OCI-LY3 (cell line): Measurements from ENCODE around the gene TMEM132D.
"Not testable (repeated sequence)": the region's sequence is repeated elsewhere in the genome, so short reads cannot be mapped to it uniquely, and the experiment has no call there.

Experiments
- H2AFZ ChIP-seq: fragments of 200-600, 300-600 bp; shearing (Covaris generic); 2 replicates; pipeline ENCODE4 v1.6.0; 2014; ENCODE audit warnings: antibody characterized with exemption, low read depth, low read length
- H3K27ac ChIP-seq: fragments of 200-600, 300-600 bp; sonication (generic); 2 replicates; pipeline ENCODE4 v1.5.1; 2014; ENCODE audit warnings: mild to moderate bottlenecking, low read length, moderate library complexity, mixed read lengths
- H3K27me3 ChIP-seq: fragments of 200-600, 300-600 bp; sonication (generic); 2 replicates; pipeline ENCODE4 v1.6.1; 2014; ENCODE audit warnings: low read depth, low read length, mixed read lengths
- H3K36me3 ChIP-seq: fragments of 200-600, 300-600 bp; sonication (generic); replicated peaks from 2 replicates; pipeline ENCODE3; 2014; ENCODE audit warnings: low read depth, low read length, mixed read lengths
- H3K4me1 ChIP-seq: fragments of 300-600, 200-600 bp; sonication (generic); 2 replicates; pipeline ENCODE4 v1.6.1; 2014; ENCODE audit warnings: low read length, mixed read lengths
- H3K4me2 ChIP-seq: fragments of 200-600, 300-600 bp; sonication (generic); 2 replicates; pipeline ENCODE4 v1.6.1; 2014; ENCODE audit warnings: low read length, mixed read lengths
- H3K4me3 ChIP-seq: fragments of 300-600, 200-600 bp; sonication (generic); 2 replicates; pipeline ENCODE4 v1.5.1; 2014; ENCODE audit warnings: antibody characterized with exemption, mild to moderate bottlenecking, low read length, moderate library complexity
- H3K79me2 ChIP-seq: fragments of 300-600, 200-600 bp; shearing (Covaris generic); 2 replicates; pipeline ENCODE4 v1.6.1; 2014; ENCODE audit warnings: mild to moderate bottlenecking, low read length, mixed read lengths
- H3K9ac ChIP-seq: fragments of 300-600, 200-600 bp; shearing (Covaris generic); 2 replicates; pipeline ENCODE4 v1.6.0; 2014; ENCODE audit warnings: mild to moderate bottlenecking, low read length, moderate library complexity
- H3K9me3 ChIP-seq: fragments of 200-600, 300-600 bp; shearing (Covaris generic); 2 replicates; pipeline ENCODE4 v1.6.1; 2014; ENCODE audit warnings: low read length, mixed read lengths; ENCODE audit not compliant: insufficient read depth
- H4K20me1 ChIP-seq: fragments of 200-600, 300-600 bp; sonication (generic); 2 replicates; pipeline ENCODE4 v1.6.1; 2016; ENCODE audit warnings: low read length, mixed read lengths; ENCODE audit not compliant: insufficient read depth
- CTCF ChIP-seq: fragments of 200-600, 300-600 bp; sonication (generic); IDR thresholded peaks from 2 replicates; pipeline ENCODE4 v1.5.1; 2014; ENCODE audit warnings: antibody characterized with exemption, low read length, low read depth
- EZH2phosphoT487 ChIP-seq: fragments of 200-600 bp; shearing (Covaris generic); IDR thresholded peaks from 2 replicates; pipeline ENCODE4 v1.6.1; 2018; ENCODE audit warnings: antibody characterized with exemption, mixed run types, low read depth

Gene TMEM132D

DNA sequence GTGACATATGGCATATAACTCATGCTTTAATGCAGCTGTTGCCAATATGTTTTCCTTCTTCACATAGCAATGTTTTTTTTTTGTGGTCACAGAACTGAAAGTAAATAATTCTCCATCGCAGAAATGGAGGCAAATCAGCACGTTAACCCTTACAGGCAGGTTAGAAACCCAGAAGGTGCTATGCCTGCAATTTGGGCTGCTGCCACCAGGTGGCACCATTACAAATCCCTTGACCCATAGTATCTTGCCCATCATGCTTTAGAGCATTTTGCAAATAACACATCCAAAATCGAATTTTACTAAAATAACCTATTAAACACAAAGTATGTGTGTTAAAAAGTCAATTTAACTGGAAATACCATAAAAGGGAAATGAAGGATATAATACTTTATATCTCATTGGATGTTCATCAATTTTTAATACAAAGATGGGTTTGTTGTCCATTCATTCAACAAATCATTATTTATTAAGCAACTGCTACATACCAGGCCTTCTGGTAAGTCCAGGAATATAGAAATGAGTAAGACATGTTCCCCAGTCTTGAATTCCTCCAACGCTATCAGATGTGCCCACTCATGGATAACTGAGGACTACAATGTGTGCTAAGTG is 710.5 kb downstream of the TMEM132D start:
- Histone ChIP-seq H3K4me3 (no peak overlapping the region), H3K9me3 (no peaks in the 10 kb centered on the region), H2AFZ (no peak overlapping the region), H3K36me3 (no peaks in the 10 kb centered on the region), H3K9ac (no peak overlapping the region), H3K4me1 (no peaks in the 10 kb centered on the region), H3K27me3 (no peaks in the 10 kb centered on the region), H3K79me2 (no peaks in the 10 kb centered on the region), H3K27ac (no peak overlapping the region), H3K4me2 (no peak overlapping the region), H4K20me1 (no peaks in the 10 kb centered on the region)
- TF ChIP-seq EZH2phosphoT487 (no peak), CTCF (peak; percentile 80)

DNA sequence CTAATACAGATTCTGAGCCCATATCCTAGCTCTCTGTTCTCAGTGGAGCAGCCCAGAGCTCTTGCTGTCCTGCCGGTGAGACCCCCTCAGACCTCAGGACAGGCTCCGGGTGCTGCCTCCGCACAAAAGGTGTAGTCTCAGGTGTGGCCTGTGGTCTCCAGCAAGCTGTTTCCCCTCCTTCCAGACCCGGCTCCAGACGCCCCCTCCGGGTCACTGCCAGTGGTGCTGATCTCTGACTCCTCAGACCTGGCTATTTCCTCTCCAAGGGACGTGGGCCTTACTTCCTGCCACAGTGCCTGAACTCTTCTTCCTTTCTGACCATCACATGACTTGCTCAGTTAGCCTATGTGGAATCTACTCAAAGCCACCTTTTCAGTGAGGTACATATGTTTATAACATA is 713.0 kb downstream of the TMEM132D start:
- Histone ChIP-seq H3K9ac (no peak overlapping the region), H3K27ac (no peak overlapping the region), H3K27me3 (no peaks in the 10 kb centered on the region), H4K20me1 (no peaks in the 10 kb centered on the region), H3K4me2 (no peak overlapping the region), H3K9me3 (no peaks in the 10 kb centered on the region), H2AFZ (no peak overlapping the region), H3K4me1 (no peaks in the 10 kb centered on the region), H3K79me2 (no peaks in the 10 kb centered on the region), H3K4me3 (no peak overlapping the region), H3K36me3 (no peaks in the 10 kb centered on the region)
- TF ChIP-seq EZH2phosphoT487: no peak
- TF ChIP-seq CTCF: no peak

DNA sequence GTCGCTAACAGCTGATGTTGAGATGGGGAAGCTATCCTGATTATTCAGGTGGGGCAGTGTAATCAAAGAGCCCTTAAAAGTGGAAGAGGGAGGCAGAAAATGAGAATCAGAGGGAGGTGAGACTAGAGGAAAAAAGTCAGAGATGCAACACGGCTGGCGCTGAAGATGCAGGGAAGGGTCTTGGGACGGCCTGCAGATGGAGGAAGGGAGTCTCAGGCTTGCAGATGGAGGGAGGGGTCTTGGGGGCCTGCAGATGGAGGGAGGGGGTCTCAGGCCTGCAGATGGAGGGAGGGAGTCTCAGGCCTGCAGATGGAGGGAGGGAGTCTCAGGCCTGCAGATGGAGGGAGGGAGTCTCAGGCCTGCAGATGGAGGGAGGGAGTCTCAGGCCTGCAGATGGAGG is 713.9 kb downstream of the TMEM132D start:
- H3K4me2 ChIP-seq, H3K4me3 ChIP-seq, H3K27ac ChIP-seq, H3K36me3 ChIP-seq, H3K79me2 ChIP-seq, H3K27me3 ChIP-seq, H3K4me1 ChIP-seq, H4K20me1 ChIP-seq, H3K9ac ChIP-seq, H3K9me3 ChIP-seq, H2AFZ ChIP-seq: not testable (repeated sequence)

- H3K27ac ChIP-seq: no peak overlapping the region
- TF ChIP-seq EZH2phosphoT487 (no peak), CTCF (peak; percentile 31)
- H3K9me3 ChIP-seq: no peaks in the 10 kb centered on the region
- H2AFZ ChIP-seq: no peak overlapping the region
- no peak overlapping the region for H3K4me3 ChIP-seq
- no peaks in the 10 kb centered on the region for H3K79me2 ChIP-seq
- no peak overlapping the region for H3K9ac ChIP-seq
- H3K36me3 ChIP-seq: no peaks in the 10 kb centered on the region
- H3K4me1 ChIP-seq: no peaks in the 10 kb centered on the region
- H3K4me2 ChIP-seq: no peak overlapping the region
- no peaks in the 10 kb centered on the region for H4K20me1 ChIP-seq
- no peaks in the 10 kb centered on the region for H3K27me3 ChIP-seq
These were observed 716.9 kb downstream of the TMEM132D start for GRCh38 chr12:129186952-129187351.

GRCh38 chr12:129185855-129186254 is 718.0 kb downstream of the TMEM132D start:
- H3K27me3 ChIP-seq: no peaks in the 10 kb centered on the region
- H3K4me2 ChIP-seq: no peak overlapping the region
- no peak for TF ChIP-seq EZH2phosphoT487
- TF ChIP-seq CTCF: no peak
- H3K4me1 ChIP-seq: no peaks in the 10 kb centered on the region
- no peaks in the 10 kb centered on the region for H3K9me3 ChIP-seq
- no peak overlapping the region for H3K9ac ChIP-seq
- H4K20me1 ChIP-seq: no peaks in the 10 kb centered on the region
- H3K27ac ChIP-seq: no peak overlapping the region
- H3K79me2 ChIP-seq: no peaks in the 10 kb centered on the region
- no peak overlapping the region for H3K4me3 ChIP-seq
- no peak overlapping the region for H2AFZ ChIP-seq
- H3K36me3 ChIP-seq: no peaks in the 10 kb centered on the region
